Measurements from ENCODE around the gene BLM.
"Not testable (repeated sequence)": the region's sequence is repeated elsewhere in the genome, so short reads cannot be mapped to it uniquely, and the experiment has no call there.

BLM gene

DNA sequence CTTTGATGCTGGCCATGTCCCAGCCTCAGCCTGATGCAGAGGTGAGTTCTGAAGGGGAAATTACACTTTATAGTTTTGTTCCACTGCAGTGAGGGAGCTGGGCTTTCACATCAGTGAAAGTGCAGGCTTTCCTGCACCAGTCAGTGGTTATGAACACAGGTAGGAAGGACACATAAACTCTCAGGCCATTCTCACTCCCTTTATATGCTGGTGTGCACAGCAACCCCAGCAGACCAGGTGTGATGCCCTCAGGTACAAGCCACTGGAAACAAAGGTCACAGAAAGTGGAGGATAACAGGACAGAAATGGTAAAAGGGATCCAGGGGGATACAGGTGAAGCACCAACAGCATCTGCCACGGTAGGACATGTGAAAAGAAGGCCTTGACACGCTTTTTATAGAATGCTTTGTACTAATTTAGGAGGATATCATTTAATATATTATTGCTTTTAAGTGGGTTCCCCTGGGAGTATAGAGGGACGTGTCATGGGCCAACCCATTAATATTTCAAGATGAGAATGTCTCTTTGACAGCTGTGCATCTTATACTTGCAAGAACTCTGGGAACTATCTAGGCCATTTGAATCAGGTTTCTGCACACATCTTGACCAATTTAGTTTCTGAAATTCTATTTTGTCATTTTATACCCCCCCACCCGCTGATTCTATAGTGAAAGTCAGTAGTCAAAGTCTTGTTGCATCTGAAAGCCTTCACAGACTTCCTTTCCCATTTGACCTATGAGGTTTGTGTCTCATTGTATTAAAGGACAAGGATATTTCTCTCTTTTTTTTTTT is 25.0 kb upstream of the BLM start:
- DNase-seq, result no peak

DNA sequence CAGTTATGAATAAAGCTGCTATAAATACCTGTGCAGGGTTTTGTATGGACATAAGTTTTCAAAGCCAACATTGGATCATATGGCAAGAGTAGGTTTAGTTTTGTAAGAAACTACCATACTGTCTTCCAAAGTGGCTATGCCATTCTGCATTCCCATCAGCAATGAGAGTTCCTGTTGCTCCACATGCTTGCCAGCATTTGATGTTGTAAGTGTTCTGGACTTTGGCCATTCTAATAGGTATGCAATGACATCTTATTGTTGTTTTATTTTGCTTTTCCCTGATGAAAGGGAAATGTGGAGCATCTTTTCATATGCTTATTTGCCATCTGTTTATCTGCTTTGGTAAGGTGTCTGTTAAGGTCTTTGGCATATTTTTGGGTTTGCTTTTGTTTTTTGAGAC is 22.2 kb upstream of the BLM start:
- no peak for DNase-seq

DNA sequence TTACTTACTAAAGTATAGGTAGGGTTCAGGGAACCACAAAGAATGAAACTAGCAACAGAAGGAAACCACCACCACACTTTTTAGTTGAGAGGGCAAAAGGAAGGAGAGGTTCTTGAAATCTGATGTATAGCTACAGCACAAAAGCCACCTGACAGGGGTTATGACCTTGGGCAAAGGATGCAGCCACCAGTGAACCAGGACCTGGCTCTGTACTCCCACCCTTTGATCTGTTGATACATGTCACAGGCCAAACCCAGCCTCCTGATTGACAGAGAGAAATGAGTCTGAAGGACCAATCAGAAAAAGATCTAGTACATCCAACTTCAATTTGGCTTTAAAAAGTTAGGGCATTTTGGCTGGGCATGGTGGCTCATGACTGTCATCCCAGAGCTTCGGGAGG is 20.0 kb upstream of the BLM start:
- no peak for DNase-seq

DNA sequence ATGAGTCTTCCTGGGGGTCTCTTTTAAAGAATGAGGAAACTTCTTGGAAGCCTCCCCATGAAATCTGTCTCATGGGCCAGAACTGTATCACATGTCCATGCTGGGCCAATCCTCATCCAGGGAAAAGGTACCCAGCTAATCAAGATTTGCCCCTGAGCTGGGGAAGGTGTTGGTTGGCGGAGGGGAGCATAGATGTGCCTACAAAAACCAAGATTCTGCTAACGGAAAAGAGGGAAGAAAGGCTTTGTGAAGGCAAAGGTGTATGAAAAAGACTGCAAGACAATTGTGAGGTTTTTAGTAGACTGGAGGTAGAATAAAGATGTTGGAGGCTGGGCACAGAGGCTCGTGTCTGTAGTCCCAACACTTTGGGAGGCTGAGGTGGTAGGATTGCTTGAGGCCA is 18.5 kb upstream of the BLM start:
- no peak for DNase-seq

DNA sequence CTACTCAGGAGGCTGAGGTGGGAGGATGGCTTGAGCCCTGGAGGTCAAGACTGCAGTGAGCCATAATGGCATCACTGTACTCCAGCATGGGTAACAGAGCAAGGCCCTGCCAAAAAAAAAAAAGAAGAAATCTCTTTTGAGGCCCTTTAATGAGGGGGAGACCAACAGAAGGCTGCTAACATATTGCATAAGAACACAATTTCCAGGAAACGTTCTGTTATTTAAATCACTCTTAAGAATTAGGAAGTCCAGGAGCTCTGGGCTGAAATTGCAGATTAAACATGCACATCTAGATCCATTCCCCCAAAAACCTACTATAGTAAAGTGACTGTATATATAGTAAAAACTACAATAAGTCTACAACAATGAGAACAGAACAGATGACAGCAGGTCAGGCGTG is 16.1 kb upstream of the BLM start:
- no peak for DNase-seq

DNA sequence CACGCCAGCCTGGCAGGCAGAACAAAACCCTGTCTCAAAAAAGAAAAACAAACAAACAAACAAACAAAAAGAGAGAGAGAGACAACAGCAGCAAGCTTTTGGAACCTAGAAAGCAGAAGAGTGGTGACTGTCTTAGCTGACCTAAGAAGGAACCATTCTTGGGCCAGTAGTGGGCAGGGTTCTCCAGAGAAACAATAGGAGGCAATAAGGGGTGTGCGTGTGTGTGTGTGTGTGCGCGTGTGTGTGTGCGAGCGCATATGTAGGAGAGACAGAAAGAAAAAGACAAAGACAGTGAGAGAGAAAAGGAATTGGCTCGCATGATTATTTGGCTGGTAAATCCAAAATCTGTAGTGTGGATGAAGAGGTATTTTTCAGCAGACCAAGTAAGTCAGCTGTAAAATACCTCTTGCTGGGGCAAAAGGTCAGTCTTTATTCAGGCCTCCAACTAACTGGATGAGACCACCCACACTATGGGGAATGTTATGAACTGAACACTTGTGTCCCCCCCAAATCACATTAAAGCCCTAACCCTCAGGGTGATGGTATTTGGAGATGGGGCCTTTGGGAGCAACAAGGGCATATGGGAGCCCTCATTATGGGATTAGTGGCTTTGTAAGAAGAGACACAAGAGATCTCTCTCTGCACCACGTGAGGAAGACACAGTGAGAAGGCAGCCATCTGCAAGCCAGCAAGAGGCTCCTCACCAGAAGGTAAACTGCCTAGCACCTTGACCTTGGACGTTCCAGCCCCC is 15.1 kb upstream of the BLM start:
- no peak for DNase-seq

DNA sequence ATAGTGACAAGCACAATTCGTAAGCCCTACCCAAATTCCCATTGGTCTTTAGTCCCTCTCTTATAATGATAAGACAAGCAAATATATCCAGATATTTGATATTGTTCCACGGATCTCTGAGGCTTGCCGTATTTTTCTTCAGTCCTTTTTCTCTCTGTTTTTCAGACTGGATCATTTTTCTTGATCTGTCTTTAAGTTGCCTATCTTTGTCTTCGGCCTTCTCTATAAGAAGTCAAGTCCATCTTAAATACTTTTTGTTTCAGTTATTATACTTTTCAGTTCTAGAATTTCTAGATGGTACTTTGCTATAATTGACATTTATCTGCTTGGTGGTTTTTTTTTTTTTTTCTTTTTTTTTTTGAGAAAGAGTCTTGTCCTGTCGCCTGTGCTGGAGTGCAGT is 13.7 kb upstream of the BLM start:
- no peak for DNase-seq

DNA sequence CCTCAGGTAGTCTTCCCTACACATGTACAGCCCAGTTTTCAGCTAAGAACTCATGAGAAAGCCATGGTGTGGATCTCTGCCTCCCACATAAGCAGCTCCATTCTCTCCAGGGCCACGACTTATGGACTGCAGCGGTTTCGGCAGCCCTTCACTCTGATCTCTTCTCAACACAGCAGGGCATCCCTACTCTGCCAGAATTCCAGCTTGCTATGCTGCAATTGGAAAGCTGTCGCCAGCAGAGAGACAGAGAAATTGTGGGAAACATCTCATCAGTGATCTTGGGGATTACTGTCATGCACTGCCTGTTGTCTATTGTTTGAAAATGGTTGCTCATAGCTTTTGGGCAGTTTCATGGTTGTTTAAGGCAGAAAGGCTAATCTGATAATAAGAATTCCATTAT is 11.9 kb upstream of the BLM start:
- no peak for DNase-seq

DNA sequence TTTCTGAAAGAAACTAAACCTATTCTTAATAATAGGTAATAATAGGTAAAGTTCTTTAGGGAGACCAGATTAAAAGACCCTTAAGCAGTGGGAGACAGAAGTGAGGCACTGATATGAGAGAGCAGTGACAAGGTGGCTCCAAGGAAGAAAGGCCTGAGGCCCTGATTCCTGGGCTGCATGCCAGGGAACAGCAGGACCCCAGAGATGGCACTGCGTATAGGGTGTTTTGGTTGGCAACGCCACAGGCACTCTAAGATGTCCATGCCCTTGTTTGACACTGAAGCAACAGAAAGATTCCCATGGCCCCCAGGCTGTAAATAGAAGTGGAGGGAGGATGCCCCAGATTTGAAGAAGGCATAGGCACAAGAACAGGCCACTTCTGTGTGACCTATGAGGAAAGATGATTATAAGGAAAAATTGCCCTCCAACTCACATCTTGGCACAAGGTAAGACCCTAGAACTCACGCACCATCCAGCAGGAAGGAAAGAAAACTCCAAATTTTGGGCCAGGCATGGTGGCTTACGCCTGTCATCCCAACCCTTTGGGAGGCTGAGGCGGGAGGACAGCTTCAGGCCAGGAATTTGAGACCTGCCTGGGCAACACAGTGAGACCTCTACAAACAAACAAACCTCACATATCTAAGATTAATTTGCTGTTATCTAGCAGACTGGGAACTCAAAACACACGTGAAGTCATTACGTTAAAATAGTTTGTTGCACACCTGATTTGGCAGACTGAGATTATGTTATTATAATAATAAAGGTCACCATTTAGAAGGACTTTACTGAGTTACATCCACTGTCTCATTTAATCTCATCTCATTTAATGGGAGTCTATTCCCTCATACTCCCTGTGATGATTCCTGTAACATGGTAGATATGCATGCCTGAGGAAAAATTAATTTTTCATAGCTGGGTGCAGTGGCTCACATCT is 10.5 kb upstream of the BLM start:
- no peak for DNase-seq

DNA sequence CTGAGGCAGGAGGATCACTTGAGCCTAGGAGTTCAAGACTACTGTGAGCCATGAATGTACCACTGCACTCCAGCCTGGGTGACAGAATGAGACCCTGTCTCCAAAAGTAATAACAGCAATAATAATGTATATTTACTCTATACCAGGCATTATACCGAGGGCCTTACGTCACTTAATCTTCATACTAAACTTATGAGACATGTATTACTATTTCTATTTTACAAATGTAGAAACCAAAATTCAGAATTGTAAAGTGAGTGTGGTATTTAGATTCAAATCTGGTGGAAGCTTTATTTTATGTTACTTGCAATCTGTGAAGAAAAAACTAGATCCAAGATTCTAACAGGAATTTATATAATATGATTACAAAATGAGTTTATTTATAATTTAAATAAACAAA is 9.7 kb upstream of the BLM start:
- no peak for DNase-seq

DNA sequence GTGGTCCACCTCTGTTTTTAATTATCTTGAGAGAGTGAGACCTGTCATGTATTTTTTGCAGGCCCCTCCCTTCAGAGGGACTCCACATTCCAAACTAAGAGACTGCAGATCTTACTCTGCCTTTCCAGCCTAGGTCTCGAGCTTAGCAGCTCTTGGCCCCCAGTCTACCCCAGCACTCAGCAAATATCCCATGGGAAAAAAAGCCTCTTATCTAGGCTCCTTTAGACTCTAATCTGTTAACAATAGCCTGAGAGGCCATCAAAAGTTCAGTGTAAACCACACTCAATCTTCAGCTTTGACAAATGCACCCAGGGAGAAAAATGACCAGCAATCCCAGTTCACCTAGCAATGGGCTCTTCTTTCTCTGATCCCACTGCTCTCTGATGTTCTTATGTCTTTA is 8.6 kb upstream of the BLM start:
- DNase-seq, result no peak

DNA sequence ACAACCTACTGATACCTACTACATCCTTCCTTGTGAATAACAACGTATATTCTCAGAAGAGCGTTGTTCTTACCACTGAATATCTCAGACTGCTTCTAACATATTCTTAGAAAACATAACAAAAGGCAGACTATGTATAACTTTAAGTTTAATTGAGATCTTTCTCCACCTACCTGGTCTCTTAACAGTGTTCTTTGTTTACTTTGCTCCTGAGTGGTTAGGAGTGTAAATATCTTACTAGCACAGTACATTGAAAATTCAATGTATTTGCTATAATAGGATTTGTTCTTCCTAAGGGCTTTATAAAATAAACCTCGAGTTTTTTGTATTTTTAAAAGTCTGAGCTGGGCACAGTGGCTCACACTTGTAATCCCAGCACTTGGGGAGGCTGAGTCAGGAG is 7.9 kb upstream of the BLM start:
- no peak for DNase-seq

DNA sequence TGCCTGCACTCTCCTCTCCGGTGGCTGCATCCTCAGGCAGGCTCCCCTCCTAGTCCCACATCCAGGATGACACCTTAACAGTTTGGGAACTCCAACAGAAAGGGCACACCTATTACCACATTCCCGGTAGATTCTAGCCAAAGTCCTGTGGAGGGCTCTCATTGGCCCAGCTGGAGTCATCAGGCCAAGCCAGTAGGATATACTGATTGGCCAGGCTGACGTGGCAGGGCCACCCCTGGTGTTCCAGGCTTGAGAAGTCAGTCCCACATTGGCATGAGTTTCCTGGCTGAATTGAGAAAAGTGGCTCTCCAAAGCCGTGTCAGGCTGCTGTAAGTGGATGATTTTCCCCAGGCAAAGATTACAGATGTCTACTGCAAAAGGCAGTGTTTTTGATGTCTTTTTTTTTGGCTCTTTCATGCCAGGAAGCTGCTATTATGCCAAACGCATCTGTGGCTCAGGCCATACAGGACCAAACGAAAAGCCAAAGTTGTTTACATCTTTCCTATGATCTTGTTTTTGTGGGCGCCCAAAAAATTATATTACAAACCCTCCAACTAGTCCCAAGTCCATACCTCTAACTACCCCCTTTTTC is 6.6 kb upstream of the BLM start:
- DNase-seq, result no peak

DNA sequence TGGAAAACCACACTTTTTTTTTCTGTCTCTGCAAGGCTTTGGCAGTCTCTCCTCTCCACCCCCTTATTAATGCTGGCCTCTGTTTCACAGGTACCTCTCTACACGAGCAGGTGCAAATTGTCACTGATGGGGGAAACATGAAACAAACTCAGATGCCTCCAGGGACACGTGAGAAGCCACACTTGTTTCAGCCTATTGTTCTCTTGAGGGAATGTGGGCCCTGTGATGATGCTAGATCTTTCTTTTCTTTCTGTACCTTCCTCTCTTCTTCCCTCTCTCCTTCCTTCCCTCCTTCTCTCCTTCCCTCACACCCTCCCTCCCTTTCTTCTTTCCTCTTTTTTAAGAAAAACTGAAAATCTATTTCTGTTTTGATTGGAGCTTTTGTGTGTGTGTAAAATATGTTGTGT is 5.7 kb upstream of the BLM start:
- DNase-seq, result no peak

DNA sequence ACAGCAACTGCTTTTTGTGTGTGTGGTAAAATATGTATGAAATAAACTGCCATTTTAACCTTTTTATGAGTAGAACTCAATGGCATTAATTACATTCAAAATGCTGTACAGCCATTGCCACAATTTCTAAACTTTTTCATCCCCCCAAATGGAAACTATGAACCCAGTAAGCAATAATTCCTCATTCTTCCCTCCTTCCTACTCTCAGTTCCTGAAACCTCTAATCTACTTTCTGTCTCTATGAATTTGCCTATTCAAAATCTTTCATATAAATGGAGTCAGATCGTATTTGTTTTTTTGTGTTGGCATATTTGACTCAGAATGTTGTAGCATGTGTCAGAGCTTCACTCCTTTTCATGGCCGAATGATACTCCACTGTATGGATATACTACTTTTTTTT is 5.3 kb upstream of the BLM start:
- DNase-seq, result no peak

DNA sequence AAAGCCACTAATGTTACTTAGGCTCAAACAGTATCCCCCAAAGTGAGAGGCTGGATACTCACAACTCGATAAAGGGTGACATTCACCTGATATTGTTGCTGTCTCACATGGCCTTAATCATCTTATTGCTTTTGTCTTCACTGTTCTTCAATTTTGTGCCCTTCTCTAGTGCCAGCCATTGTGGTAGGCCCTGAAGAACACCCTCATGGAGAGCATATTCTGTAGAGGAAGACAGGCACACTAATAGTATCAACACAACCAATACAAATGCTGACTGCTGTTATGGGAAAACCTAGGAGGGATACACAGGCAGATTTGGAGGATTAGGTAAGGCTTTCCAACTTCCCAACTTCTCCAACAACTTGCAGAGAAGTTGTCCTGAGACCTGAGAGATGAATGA is 4.1 kb upstream of the BLM start:
- DNase-seq, result no peak

DNA sequence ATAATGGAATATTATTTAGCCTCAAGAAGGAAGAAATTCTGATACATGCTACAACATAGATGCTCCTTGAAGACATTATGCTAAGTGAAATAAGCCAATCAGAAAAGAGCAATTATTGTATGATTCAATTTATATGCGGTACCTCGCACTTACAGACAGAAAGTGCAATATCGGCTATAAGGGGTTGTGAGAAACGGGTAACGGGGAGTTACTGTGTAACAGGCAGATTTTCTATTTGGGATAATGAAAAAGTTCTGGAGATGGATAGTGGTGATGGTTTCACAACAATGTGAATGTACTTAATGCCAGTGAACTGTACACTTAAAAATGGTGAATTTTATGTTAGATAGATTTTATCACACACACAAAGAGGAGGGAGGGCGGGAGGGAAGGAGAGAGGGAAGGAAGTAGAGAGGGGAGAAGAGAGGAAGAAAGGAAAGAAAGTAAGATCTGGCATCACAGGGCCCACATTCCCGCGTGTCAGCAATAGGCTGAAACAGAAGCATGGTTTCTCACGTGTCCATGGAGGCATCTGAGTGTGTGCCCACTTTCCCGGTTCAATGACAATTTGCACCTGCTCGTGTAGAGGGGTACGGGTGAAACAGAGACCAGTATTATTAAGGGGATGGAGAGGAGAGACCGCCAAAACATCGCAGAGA is 700 bp upstream of the BLM start:
- peak; percentile 51 for DNase-seq

DNA sequence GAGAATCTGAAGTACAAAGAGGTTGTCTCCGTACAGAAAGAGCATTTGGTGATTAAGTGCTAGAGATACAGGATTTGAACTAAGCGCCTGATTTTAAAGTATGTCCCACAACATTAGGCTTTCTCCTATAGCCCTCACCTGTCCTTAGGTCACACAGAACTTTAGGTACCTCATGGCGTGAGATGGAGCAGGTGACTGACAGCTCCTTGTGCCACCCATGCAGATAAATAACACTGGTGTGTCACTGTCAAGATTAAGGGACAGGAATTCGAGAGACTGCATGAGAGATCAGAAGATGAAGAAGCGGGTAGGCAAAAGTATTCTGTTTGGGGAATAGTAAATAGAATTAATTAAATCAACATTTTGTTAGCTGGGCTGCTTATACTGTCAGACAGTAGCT is 1.1 kb downstream of the BLM start:
- no peak for DNase-seq

DNA sequence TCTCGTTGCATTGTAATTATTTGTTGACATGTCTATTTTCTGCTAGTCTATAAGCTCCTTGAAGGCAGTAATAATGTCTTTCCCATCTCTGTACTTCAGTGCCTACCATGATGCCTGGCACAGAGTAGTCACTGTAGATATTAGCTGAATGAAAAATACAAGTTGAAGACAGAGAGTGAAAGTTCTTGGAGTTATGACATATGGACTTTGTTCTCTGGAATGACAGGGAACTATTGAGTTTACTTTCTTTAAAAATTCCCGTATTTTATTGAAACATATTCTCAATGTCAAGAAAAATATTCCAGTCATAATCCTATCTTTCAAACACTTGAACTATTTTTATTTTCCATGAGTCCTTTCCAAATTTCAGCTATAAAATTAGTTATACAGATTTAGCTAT is 3.0 kb downstream of the BLM start:
- DNase-seq, result no peak

DNA sequence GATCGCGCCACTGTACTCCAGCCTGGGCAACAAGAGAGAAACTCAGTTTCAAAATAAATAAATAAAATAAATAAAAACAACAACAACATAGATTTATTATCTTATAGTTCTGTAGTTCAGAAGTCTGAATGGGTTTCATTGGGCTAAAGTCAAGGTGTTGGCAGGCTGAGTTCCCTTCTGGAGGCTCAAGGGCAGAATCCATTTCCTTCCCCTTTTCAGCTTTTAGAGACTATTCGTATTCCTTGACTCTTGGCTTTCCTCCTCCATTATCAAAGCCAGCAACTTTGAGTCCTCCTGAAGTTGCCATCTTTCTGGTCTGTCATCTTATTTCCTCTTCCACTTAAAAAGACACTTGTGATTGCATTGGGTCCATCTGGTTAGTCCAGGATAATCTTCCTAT is 12.1 kb downstream of the BLM start:
- no peak for DNase-seq

DNA sequence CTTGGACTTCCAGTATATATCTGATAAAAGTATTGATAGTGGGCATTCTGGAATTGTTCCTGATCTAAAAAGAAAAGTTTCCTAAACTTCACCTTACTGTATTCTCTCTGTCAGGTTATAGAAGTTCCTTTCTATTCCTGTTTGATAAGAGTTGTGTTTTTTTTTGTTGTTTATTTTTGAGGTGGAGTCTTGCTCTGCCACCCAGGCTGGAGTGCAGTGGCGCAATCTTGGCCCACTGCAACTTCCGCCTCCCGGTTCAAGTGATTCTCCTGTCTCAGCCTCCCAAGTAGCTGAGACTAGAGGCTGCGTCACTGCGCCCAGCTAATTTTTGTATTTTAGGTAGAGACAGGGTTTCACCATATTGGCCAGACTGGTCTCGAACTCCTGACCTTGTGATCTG is 13.1 kb downstream of the BLM start:
- no peak for DNase-seq

DNA sequence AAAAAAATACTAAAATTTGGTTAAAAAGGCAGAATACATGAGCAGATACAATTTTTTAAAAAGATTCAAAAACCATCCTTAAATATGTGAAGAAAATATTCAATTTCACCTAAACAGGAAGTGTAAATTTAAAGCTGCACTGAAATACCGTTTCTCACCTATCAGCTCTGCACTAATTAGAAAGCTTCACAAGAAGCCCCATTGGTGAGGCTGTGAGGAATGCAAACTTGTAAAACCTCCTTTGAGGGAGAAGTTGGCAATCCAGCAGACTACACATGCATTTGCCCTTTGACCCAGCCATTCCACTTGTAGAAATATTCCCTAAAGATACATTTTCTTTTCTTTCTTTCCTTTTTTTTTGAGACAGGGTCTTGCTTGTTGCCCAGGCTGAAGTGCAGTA is 18.8 kb downstream of the BLM start:
- no peak for DNase-seq

DNA sequence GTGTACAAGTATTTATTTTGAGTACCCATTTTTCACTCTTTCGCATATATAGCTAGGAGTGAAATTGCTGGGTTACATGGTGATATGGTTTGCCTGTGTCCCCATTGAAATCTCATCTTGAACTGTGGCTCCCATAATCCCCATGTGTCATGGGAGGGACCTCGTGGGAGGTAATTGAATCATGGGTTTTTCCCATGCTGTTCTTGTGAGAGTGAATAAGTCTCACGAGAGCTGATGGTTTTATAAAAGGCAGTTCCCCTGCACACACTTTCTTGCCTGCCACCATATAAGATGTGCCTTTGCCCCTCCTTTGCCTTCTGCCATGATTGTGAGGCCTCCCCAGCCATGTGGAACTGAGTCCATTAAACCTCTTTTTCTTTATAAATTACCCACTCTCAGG is 23.4 kb downstream of the BLM start:
- DNase-seq, result not testable (repeated sequence)
